GM18499 (cell line): ENCODE data around the gene MMP23B.

ENCODE experiments used
- ATAC-seq: cut with Tn5 transposase; IDR thresholded peaks from one replicate; pipeline ENCODE4 v1.9.1; 2021; ENCODE audit warnings: moderate number of reproducible peaks; ENCODE audit not compliant: insufficient read depth, unreplicated experiment

The MMP23B gene

GRCh38 chr1:1602304-1602967 lies 29.5 kb upstream of the MMP23B start:
- no peak for ATAC-seq

GRCh38 chr1:1602968-1603506 lies 28.9 kb upstream of the MMP23B start:
- no peak for ATAC-seq

- no peak for ATAC-seq
Observed at GRCh38 chr1:1603671-1604373, 28.2 kb upstream of the MMP23B start.

- no peak for ATAC-seq
Observed at GRCh38 chr1:1604374-1605033, 27.5 kb upstream of the MMP23B start.

- ATAC-seq: no peak
Observed at GRCh38 chr1:1605034-1605591, 26.9 kb upstream of the MMP23B start.

GRCh38 chr1:1605724-1606123 lies 26.2 kb upstream of the MMP23B start:
- ATAC-seq: no peak

- no peak for ATAC-seq
Observed at GRCh38 chr1:1606232-1606631, 25.7 kb upstream of the MMP23B start.

- no peak for ATAC-seq
Observed at GRCh38 chr1:1609822-1610485, 22.0 kb upstream of the MMP23B start.

- ATAC-seq: no peak
Observed at GRCh38 chr1:1610796-1611195, 21.2 kb upstream of the MMP23B start.

- no peak for ATAC-seq
Observed at GRCh38 chr1:1612104-1612400, 19.9 kb upstream of the MMP23B start.

- ATAC-seq: no peak
Observed at GRCh38 chr1:1613509-1614082, 18.4 kb upstream of the MMP23B start.

- ATAC-seq: peak; percentile 7
Observed at GRCh38 chr1:1614204-1614953, 17.6 kb upstream of the MMP23B start.

- ATAC-seq: no peak
Observed at GRCh38 chr1:1614954-1615255, 17.1 kb upstream of the MMP23B start.

GRCh38 chr1:1615256-1616044 lies 16.5 kb upstream of the MMP23B start, which contains the start of gene MIB2:
TSS of gene MIB2 (plus strand) at chr1:1615500. CDS start at chr1:1623453, 7,953 bp downstream.
- peak; percentile 47 for ATAC-seq

GRCh38 chr1:1616045-1616790 lies 15.8 kb upstream of the MMP23B start:
- no peak for ATAC-seq

GRCh38 chr1:1616838-1617237 lies 15.1 kb upstream of the MMP23B start:
- ATAC-seq: no peak

- no peak for ATAC-seq
Observed at GRCh38 chr1:1617516-1617915, 14.5 kb upstream of the MMP23B start.

- ATAC-seq: no peak
Observed at GRCh38 chr1:1617925-1618324, 14.0 kb upstream of the MMP23B start.
